Activated naive CD4-positive, alpha-beta T cell (primary cell): Measurements from ENCODE around the gene TBX18.

Experiments used
- DNase-seq, 4 experiments: peaks; one replicate each; lab custom pipeline; 2025; lab: John Stamatoyannopoulos, UW

The TBX18 gene

GRCh38 chr6:84772428-84773132 is 8.2 kb upstream of the TBX18 start:
- DNase-seq: no peak

GRCh38 chr6:84771756-84772356 is 7.5 kb upstream of the TBX18 start:
- no peak for DNase-seq

GRCh38 chr6:84771125-84771755 is 6.8 kb upstream of the TBX18 start:
- DNase-seq: no peak

- no peak for DNase-seq
These were observed 6.1 kb upstream of the TBX18 start for GRCh38 chr6:84770521-84770920.

- no peak for DNase-seq
These were observed 4.9 kb upstream of the TBX18 start for GRCh38 chr6:84769306-84769705.

GRCh38 chr6:84768442-84769174 is 4.2 kb upstream of the TBX18 start:
- DNase-seq: no peak

GRCh38 chr6:84767526-84768201 is 3.3 kb upstream of the TBX18 start:
- DNase-seq: no peak

- no peak for DNase-seq
These were observed 2.6 kb upstream of the TBX18 start for GRCh38 chr6:84766799-84767525.

- DNase-seq: no peak
These were observed 1.9 kb upstream of the TBX18 start for GRCh38 chr6:84766118-84766798.

GRCh38 chr6:84763886-84764331 is 489 bp downstream of the TBX18 start:
- DNase-seq: no peak

- DNase-seq: no peak
These were observed 1.2 kb downstream of the TBX18 start for GRCh38 chr6:84763003-84763885.

- DNase-seq: no peak
These were observed 2.0 kb downstream of the TBX18 start for GRCh38 chr6:84762220-84763002.

- DNase-seq: no peak
These were observed 5.9 kb downstream of the TBX18 start for GRCh38 chr6:84758486-84758885.

GRCh38 chr6:84756877-84757276 is 7.5 kb downstream of the TBX18 start:
- DNase-seq: no peak

GRCh38 chr6:84756466-84756865 is 7.9 kb downstream of the TBX18 start:
- no peak for DNase-seq

- no peak for DNase-seq
These were observed 11.2 kb downstream of the TBX18 start for GRCh38 chr6:84753173-84753572.

GRCh38 chr6:84752118-84752850 is 12.1 kb downstream of the TBX18 start:
- DNase-seq: no peak

- DNase-seq: no peak
These were observed 15.2 kb downstream of the TBX18 start for GRCh38 chr6:84749181-84749580.
